Measurements from ENCODE around the gene FAM120AOS. TPM values are rescaled to one million over a fixed set of nuclear protein-coding genes. Genes with fewer than 3 reads are reported as not detected.
A peak's percentile ranks its signal among the peaks of the same experiment; 100 is the strongest.

Gene FAM120AOS
- total RNA-seq, 1 experiment from 2014 or later, result 53.6 TPM

DNA sequence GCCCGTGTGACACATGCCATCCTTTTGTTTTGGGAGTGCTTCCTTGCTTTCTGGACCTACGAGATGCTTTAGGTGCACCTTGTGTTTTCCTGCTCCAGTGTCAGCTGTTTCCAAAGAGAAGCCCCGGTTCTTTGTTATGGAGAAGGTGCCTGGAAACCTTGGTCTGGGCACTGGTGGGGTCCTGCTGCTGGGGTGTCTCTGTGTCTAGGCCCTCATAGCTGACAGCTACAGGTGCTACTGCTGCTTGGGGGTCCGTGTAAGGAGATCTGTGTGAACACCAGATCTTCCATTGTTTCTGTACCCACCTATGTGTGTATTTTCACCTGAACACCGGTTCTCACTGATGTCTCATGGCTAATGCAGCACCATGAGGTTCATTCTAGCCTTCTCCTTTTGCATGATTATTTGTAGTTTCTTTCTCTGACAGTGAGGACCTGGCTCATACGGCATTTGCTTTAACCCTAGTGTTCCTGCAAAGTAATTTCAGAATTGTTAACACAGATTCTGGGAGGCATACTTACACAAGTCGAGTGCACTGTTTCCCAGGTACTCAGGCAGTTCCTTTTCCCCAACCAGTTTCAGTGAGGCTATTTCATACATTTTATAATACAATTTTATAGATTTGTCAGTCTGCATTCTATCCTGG lies 13.2 kb upstream of the FAM120AOS start:
- no peaks in the 10 kb centered on the region for H3K27me3 ChIP-seq (ENCODE audit: insufficient read depth, low read length)
- no peak for DNase-seq
- H2BK120ac ChIP-seq (ENCODE audit: low read depth, low read length, poor library complexity, severe bottlenecking), result no peak overlapping the region
- no peak overlapping the region for H2AK5ac ChIP-seq (ENCODE audit: insufficient read length, low read length)
- H3K14ac ChIP-seq (ENCODE audit: insufficient read depth, low read length), result no peak overlapping the region
- no peak overlapping the region for H2BK12ac ChIP-seq (ENCODE audit: insufficient read length, low read depth, low read length)
- H3K79me1 ChIP-seq (ENCODE audit: insufficient read depth, low read depth, low read length, poor library complexity, severe bottlenecking), result peaks cover 8% of the 10 kb centered on the region
- no peak overlapping the region for H3K18ac ChIP-seq (ENCODE audit: insufficient read length, low read depth, low read length)
- peak overlapping the region; percentile 42 for H3K27ac ChIP-seq (ENCODE audit: insufficient read length, low read depth, low read length)
- no CpG with 5 or more reads among the region's 7 CpGs for WGBS (ENCODE audit: extremely low coverage, insufficient read length, low lambda C conversion rate)
- no peak overlapping the region for H4K8ac ChIP-seq (replicated peaks; ENCODE audit: insufficient read length, low read depth, low read length)
- no peak overlapping the region for H3K56ac ChIP-seq (ENCODE audit: insufficient read length, low read depth, low read length)
- Mint-ChIP-seq H3K4me3 (no peak overlapping the region), H3K27ac (peak overlapping the region; percentile 58 to 80 (median 74); a peak in 6 of 7 replicates), H3K36me3 (ENCODE audit: insufficient read depth in 1 of 3, low read depth in 3 of 3) (peaks cover 4 to 15% (median 9%) of the 10 kb centered on the region in 3 experiments; a peak in 6 of 7 replicates), H3K27me3 (ENCODE audit: low read depth) (no peaks in the 10 kb centered on the region), H3K4me1 (peaks cover 63 to 72% of the 10 kb centered on the region in 2 experiments), H3K9me3 (no peaks in the 10 kb centered on the region)
- H3K4me2 ChIP-seq (ENCODE audit: insufficient read depth, insufficient read length, low read length), result no peak overlapping the region
- H3K4me1 ChIP-seq (ENCODE audit: insufficient read depth, low read length), result peaks cover 18% of the 10 kb centered on the region
- no peak overlapping the region for H4K91ac ChIP-seq (ENCODE audit: insufficient read length, low read depth, low read length)
- H3K23me2 ChIP-seq (ENCODE audit: insufficient read length, low read depth, low read length, poor library complexity, severe bottlenecking), result no peaks in the 10 kb centered on the region
- H4K5ac ChIP-seq (ENCODE audit: insufficient read length, low read depth, low read length), result no peak overlapping the region
- TF ChIP-seq, protein P1, sequence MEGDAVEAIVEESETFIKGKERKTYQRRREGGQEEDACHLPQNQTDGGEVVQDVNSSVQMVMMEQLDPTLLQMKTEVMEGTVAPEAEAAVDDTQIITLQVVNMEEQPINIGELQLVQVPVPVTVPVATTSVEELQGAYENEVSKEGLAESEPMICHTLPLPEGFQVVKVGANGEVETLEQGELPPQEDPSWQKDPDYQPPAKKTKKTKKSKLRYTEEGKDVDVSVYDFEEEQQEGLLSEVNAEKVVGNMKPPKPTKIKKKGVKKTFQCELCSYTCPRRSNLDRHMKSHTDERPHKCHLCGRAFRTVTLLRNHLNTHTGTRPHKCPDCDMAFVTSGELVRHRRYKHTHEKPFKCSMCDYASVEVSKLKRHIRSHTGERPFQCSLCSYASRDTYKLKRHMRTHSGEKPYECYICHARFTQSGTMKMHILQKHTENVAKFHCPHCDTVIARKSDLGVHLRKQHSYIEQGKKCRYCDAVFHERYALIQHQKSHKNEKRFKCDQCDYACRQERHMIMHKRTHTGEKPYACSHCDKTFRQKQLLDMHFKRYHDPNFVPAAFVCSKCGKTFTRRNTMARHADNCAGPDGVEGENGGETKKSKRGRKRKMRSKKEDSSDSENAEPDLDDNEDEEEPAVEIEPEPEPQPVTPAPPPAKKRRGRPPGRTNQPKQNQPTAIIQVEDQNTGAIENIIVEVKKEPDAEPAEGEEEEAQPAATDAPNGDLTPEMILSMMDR (conservative IDR thresholded peaks at IDR 0.05), result no peak
- H3K9ac ChIP-seq (ENCODE audit: extremely low read depth, insufficient read length, low read length), result no peak overlapping the region
- H3T11ph ChIP-seq (ENCODE audit: low read length), result no peak overlapping the region
- no peaks in the 10 kb centered on the region for H4K20me1 ChIP-seq (ENCODE audit: control insufficient read depth, insufficient read depth, insufficient read length)
- H2BK20ac ChIP-seq (ENCODE audit: low read depth, low read length, poor library complexity, severe bottlenecking), result no peak overlapping the region
- peak overlapping the region; percentile 42 for H3K23ac ChIP-seq (ENCODE audit: insufficient read length, low read depth, low read length)
- no peak overlapping the region for H2BK15ac ChIP-seq (ENCODE audit: low read depth, low read length)
- H2BK5ac ChIP-seq (ENCODE audit: insufficient read length, low read length), result no peak overlapping the region
- no peak overlapping the region for H2AFZ ChIP-seq (ENCODE audit: low read length)
- no peaks in the 10 kb centered on the region for H3K9me3 ChIP-seq (ENCODE audit: control insufficient read depth, low read depth, low read length)
- H3K79me2 ChIP-seq (ENCODE audit: insufficient read depth, low read length), result peaks cover 37% of the 10 kb centered on the region
- no peak overlapping the region for H3K4ac ChIP-seq (ENCODE audit: low read depth, low read length)

Measured in H9 (cell line).